HG02884 (cell line): ENCODE results near the gene PAM.
"Not testable (repeated sequence)": the region's sequence is repeated elsewhere in the genome, so short reads cannot be mapped to it uniquely, and the experiment has no call there.

Experiments used
- ATAC-seq: cut with Tn5 transposase; IDR thresholded peaks from one replicate; pipeline ENCODE4 v1.9.1; 2021; ENCODE audit warnings: mild to moderate bottlenecking, moderate library complexity; ENCODE audit not compliant: unreplicated experiment

Gene PAM

GRCh38 chr5:102891175-102891574, 136.1 kb downstream of the PAM start:
- ATAC-seq = no peak

- ATAC-seq = no peak
These were observed 138.8 kb downstream of the PAM start for GRCh38 chr5:102893942-102894341.

DNA sequence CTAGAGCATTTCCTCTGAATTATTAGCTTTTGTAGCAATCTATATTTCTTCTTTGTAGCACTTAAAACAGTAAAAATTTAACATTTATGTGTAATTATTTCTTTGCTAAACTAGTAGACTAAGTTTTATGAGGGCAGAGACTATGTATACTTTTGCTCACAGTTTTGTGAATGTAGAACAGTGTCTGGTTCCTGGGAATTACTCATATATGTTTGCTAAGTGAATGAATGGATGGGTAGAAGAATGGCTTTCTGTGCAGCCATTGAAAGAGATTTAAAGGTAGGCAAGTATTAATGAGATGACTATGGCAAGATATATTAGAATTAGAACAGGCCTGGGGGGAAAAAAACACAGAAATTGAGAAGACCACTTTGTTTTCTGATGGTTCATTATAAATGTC, 140.1 kb downstream of the PAM start:
- ATAC-seq = no peak

DNA sequence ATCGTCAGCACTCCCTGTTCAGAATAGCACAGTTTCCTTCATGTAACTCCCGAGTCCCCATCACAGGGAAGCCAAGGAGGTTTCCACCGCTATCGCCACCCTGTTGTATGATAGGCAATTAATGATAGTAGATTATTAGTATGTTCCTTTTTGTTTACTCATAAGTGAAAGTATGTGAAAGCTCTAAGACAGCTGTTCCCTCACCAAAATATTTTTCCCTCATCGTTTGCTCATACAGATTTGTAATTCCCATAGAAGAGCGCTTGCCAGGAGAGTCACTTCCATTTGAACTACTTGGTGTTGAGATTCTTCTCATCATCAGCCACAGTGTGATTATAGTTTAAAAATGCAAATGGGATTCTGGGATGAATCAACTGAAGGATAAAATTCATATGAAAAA, 140.9 kb downstream of the PAM start:
- ATAC-seq = no peak

DNA sequence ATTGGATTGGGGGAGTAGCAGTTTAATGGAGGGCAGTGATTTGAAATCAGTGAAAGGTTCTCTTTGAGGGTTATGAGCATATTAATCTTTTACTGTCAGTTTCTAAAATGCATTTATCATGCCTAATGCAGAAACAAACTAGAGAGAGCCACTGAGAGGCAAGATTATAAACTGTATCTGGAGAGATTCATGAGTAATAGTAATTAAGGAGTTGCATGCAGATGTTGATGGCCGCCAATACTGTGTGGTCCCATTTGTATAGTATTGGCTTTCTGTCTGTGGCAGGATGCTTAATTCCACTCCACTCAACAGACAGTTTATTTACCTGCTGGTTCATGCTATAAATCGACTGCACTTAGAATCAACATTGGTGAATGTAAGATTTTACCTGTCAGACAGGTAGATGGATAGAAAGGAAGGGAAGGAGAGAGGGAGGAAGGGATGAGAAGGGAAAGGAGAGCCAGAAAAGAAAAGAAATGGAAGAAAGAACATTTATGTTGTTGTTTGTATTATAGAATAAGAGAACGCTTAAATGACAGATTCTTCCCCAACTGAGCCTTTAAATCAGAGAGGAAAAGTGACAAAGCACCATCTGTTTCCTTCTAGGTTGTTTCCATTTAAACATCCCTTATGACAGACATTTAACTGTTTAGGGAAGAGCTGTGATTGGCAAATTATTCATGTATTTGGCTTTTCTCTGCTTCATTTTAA, 146.5 kb downstream of the PAM start:
- no peak for ATAC-seq

GRCh38 chr5:102902135-102902448, 147.0 kb downstream of the PAM start:
- no peak for ATAC-seq

GRCh38 chr5:102902647-102903046, 147.5 kb downstream of the PAM start:
- no peak for ATAC-seq

DNA sequence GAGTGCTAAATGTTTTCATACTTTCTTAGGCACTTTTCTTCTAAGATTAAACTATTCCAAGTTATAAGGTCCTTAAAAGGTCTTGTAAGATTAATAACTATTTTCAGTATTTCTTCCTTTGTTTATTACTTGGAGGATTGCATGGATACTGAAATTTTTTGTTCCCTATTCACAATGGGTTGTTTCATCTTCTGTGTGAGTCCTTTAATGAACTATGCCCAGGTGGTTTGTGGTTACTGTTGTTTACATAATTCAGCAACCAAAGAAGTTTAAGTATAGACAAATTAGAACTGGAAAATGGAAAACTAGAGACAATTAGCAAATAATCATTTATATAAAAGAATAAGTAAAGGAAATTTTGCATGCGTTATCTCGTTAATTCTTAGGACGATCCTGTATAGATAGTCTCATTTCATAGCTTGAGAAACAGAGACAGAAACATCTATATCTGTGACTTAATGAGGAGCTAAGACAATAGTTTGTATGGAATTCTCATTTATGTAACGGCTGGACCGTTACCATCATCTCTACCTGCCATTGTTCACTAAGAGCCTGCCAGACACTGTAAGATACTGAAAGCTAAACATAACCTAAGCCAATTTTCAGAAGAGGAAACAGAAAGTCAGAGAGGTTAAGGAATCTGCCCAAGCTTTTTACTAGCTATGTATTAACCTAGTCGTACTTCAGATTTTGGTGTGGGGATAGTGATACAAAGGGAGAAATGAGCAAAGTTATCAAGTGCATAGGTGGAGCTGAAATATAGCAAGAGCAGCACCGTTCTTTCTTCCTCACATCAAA, 148.2 kb downstream of the PAM start:
- ATAC-seq = no peak

- ATAC-seq = no peak
These were observed 150.0 kb downstream of the PAM start for GRCh38 chr5:102905056-102905455.

DNA sequence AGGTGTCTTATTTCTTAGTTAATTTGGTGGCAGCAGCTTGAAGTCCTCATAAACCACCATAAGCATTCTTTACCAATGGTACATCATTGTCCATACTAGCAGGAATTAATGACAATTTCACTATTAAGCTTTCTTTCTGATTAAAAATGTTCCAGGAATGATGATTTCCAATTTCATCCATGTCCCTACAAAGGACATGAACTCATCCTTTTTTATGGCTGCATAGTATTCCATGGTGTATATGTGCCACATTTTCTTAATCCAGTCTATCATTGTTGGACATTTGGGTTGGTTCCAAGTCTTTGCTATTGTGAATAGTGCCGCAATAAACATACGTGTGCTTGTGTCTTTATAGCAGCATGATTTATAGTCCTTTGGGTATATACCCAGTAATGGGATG, 152.0 kb downstream of the PAM start:
- not testable (repeated sequence) for ATAC-seq

DNA sequence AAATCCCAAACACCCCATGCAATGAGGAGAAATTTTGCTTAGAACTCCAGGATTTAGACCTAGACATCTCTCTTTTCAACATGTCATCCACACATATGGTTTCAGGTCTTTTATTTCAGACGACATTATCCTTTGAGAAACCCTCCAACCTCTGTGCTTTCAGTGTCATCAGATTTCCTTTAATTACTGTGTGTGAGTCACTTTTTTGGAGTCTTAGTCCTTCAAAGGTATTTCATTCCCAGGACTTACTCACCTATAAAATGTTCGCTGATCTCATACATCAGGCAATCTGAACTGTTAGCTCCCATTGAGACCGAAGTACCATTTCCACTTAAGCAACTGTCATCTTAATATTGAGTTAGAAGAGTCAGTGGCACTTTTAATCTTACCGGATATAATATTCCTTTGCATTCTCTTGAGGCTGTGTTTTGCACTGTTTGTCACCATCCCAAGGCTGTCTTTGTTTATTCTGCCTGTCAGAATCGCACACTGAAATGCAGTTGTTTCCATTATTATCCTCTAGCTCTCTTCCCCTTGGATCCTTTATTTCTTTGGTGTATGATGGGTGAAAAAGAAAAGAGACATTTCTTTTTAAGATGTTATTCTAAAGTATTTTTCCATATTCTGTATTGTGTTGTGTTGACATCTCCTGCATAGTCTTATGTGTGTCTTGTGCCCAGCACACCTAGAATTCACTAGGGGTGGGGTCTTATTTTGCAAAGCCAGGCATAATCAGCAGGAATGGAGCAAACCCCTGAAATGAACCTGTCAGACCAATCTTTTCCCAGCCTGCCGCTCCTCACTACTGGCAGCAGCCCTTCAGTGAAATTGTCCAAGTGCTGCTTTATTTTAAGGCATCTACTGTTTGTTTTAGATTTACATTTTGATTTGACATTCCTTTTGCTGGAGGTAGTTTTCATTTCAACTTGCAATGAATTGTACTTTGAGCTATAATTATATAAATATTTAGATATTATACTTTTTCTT, 155.4 kb downstream of the PAM start:
- ATAC-seq = no peak

DNA sequence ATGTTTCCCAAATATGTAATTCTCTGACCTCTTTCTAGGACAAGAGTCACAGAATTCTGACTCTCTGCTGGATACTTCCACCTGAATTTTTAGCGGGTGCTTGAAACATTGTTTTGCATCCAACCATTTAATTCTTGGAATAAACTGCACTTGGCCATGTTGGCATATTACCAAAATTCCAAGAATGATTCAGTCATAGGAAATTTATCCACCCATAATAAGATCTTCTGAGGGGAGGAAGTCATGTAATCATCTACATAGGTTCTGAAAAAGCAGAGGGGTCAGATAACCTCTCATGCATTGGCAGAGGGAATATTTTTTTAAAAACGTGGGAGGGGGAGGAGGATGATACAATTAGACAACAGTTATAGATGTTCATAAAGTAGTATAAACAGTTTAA, 156.9 kb downstream of the PAM start:
- ATAC-seq = no peak

DNA sequence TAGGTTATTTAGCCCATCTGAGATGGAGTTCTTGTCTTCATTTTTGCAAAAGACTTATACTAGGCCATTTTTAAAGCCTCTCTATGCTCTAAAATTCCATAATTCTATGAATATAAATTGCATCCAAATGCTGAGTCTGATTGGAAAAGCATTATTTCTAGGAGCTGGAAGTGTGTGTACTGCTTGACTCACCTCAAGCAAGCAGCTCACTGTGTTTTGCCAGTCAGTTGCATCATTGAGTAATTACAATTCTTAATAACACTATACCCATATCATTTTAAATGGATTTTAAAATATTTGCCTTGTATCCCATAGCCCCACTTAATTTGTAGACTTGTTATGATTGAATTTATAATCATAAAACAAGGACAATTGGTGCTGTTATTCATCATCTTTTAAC, 161.0 kb downstream of the PAM start:
- ATAC-seq = no peak

DNA sequence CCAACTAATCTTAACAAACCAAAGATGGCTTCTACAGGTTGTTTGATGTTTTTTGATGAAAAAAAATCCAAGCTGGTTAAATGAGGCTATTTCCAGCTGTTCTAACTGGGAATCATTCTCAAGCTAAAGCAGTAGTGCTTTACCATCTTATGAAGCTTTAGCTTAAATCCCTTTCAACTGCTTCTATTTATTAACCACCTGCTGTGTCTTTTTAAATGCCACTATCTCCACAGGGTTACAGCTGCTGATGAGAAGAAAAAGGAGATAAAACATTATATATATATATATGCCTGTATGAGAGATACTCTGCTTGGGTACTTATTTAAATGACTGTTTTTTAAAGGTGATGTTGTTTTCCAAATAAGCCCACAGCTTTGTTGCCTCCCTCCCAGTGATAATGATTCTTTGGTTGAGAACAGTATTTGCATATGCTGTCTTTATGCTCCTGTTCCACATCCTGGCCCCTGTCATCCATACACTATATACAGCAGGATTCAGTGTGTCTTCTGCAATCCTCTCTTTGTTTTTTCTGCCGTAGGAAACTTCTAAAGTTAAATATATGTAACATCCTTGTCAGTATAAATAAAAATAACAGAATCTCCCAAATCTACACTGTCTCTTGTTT, 164.0 kb downstream of the PAM start:
- no peak for ATAC-seq

- no peak for ATAC-seq
These were observed 165.7 kb downstream of the PAM start for GRCh38 chr5:102920762-102921161.

DNA sequence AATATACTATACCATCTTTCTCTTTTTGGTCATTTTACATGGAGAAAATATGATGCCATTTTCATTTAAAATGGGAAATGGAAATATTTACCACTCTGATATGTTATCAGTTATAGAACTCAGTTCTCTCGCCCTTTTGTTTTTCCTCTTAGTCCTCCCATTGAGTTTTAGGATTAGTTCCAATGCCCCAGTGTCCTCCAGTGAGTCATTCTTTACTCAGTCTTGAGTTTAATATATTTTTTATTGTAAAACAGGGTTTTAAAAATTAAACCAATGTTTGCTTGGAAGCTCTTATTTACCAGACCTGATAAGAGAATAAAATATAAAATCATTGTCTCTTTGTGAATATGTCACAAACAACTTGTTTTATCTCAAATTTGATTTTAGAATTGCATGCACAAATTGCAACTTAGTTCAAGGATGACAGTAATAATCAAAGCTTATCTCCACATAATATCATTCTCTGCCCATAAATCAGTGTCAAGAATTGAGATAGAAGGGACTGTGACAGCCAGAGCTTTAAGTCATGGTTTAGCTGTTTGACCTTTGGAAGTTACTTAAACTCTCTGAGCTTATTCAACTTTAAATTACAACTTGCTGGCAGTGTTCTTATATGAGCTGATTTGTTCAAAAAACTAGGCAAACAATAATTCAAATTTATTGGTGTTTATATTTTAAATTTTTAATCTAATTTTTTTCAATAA, 166.4 kb downstream of the PAM start:
- ATAC-seq = no peak

DNA sequence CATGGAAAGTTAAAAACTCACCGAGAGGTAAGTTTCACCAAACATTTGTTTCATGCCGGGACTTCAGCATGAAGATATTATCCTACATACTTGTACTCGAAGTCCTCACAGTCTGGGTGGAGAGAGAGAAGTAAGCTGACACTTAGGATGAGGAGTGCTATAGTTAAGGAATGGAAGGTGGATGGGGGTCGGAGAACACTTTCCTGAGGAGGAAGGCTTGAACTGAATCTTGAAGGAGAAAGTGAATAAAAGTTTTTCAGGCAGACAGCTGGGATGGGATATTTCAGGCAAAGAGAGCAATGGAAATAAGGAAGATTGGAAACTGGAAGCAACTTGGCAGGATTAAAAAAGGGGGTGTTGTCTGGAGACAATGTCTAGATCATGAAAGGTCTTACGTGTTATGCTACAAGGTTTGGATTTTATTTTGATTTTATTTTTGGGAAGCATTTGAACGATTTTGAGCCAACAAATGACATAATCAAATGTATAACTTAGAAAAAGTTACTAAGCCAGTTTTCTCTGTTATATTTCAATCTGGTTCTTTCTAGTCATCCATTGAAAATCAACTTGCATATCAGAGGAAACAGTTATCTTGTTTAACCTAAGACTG, 167.1 kb downstream of the PAM start:
- no peak for ATAC-seq

DNA sequence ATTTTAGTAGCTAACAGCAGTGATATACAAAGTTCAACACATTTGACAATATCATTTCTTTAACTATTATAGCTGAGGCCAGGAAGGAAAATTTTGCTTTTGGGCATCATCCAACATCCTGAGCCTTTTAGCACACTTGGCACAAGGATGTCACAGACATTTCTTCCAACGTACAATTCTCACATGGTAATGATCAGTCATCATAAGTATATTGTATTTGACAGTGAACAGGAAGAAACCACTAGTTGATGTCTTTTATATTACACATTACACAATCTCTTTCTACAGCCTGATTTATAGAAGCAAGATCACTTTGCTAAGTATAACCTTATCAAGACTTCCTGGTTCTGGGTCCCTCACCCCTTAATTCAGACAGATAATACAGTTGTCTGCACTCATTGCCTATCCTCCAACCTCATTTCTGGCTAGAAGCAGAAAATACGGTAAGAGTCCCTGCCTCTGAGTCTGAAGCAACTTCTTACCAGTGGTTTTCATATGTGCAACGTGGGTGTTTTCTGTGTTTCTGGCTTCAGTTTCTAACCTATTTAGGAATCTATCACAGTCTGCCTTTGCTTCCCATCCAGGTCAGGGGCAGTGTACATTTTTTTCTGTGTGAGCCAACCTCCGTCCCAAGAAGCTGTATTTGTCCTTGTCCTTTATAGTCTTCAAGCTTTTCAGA, 167.8 kb downstream of the PAM start:
- no peak for ATAC-seq

DNA sequence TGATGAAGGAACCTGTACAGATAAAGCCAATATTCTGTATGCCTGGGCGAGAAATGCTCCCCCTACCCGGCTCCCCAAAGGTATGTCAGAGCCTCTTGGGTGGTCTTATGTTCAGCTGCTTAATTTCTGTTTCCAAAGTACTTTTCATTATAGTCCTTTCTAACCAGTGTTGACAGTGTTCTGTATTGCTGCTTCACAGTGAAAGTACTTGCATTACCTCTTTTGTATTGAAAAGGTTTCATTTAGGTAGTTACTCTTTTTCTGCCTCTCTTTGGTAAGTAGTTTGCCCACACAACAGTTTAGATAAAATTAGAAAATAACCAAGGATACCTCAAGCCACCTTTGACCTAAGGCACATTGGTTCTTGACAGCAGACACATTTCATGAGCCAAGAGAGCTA, 169.9 kb downstream of the PAM start:
- peak; percentile 46 for ATAC-seq
